ENCODE measurements around the gene FAM83D.

DNA sequence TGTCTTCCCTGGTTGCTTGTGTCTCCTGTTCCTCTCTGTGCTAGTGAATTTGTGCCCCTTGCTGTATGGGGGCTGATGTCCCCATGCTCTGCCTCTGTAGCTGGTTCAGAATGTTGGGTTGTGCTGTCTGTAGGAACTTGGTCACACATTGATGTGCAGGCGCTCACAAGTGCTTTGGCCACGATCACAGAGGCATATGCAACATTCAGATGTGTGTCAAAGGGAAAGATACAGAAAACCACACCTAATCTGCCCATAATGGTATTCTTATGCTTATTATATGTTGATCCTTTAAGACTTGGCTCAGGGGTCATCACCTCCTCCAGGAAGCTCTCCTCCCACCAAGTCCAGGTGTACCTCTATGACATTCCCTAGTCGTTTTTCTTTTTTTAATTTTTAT lies 18.8 kb downstream of the FAM83D start:
- TF ChIP-seq, protein P1, sequence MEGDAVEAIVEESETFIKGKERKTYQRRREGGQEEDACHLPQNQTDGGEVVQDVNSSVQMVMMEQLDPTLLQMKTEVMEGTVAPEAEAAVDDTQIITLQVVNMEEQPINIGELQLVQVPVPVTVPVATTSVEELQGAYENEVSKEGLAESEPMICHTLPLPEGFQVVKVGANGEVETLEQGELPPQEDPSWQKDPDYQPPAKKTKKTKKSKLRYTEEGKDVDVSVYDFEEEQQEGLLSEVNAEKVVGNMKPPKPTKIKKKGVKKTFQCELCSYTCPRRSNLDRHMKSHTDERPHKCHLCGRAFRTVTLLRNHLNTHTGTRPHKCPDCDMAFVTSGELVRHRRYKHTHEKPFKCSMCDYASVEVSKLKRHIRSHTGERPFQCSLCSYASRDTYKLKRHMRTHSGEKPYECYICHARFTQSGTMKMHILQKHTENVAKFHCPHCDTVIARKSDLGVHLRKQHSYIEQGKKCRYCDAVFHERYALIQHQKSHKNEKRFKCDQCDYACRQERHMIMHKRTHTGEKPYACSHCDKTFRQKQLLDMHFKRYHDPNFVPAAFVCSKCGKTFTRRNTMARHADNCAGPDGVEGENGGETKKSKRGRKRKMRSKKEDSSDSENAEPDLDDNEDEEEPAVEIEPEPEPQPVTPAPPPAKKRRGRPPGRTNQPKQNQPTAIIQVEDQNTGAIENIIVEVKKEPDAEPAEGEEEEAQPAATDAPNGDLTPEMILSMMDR (IDR thresholded peaks at IDR 0.05): no peak
- TF ChIP-seq EMX1 (CRISPR knock-in tag; IDR thresholded peaks at IDR 0.05) (no peak), ATF6 (CRISPR knock-in tag; IDR thresholded peaks at IDR 0.05) (no peak)
